GM23338 (cell line): ENCODE results near the gene HOXA10. TPM values are rescaled to one million over a fixed set of nuclear protein-coding genes. Genes with fewer than 3 reads are reported as not detected.

Experiments used
- ATAC-seq: fragments of 200-7000 bp; cut with Tn5 transposase; 3 replicates; pipeline ENCODE4 v1.9.1; 2020
- DNase-seq: peaks from one replicate; pipeline ENCODE4 v3.0.0-alpha.2; 2015; ENCODE audit warnings: low spot score
- H2AFZ ChIP-seq: fragments of 200-600 bp; sonication (generic); 2 replicates; pipeline ENCODE4 v1.8.0; 2016; ENCODE audit warnings: antibody characterized with exemption, mild to moderate bottlenecking, moderate library complexity
- H3F3A ChIP-seq: fragments of 200-600 bp; sonication (generic); replicated peaks from 2 replicates; pipeline ENCODE4 v1.8.0; 2017; ENCODE audit warnings: antibody characterized with exemption, mixed run types, low read depth
- H3K27ac ChIP-seq: fragments of 200-600 bp; sonication (generic); 2 replicates; pipeline ENCODE4 v1.6.1; 2016; ENCODE audit warnings: low read depth
- H3K27me3 ChIP-seq: fragments of 200-600 bp; sonication (generic); 2 replicates; pipeline ENCODE4 v1.8.0; 2016; ENCODE audit warnings: mild to moderate bottlenecking, mixed run types, moderate library complexity; ENCODE audit not compliant: insufficient read depth
- H3K36me3 ChIP-seq: fragments of 200-600 bp; sonication (generic); 2 replicates; pipeline ENCODE4 v1.8.0; 2016; ENCODE audit warnings: mild to moderate bottlenecking; ENCODE audit not compliant: insufficient read depth
- H3K4me1 ChIP-seq: fragments of 200-600 bp; sonication (generic); 2 replicates; pipeline ENCODE4 v1.8.0; 2016; ENCODE audit warnings: mild to moderate bottlenecking, moderate library complexity; ENCODE audit not compliant: insufficient read depth
- H3K4me2 ChIP-seq: fragments of 200-600 bp; sonication (generic); 2 replicates; pipeline ENCODE4 v1.7.1; 2017; ENCODE audit warnings: mixed run types
- H3K4me3 ChIP-seq: fragments of 200-600 bp; sonication (generic); 2 replicates; pipeline ENCODE4 v1.6.1; 2016; ENCODE audit warnings: mixed run types
- H3K79me2 ChIP-seq: fragments of 200-600 bp; sonication (generic); replicated peaks from 2 replicates; pipeline ENCODE4 v1.8.0; 2017; ENCODE audit warnings: mild to moderate bottlenecking; ENCODE audit not compliant: insufficient read depth
- H3K9me2 ChIP-seq: fragments of 200-600 bp; sonication (generic); 2 replicates; pipeline ENCODE4 v1.8.0; 2017; ENCODE audit not compliant: insufficient read depth
- H4K20me1 ChIP-seq: fragments of 200-600 bp; sonication (generic); replicated peaks from 2 replicates; pipeline ENCODE4 v1.8.0; 2017; ENCODE audit warnings: mild to moderate bottlenecking; ENCODE audit not compliant: insufficient read depth
- H3K27ac Mint-ChIP-seq: 2 replicates; pipeline ENCODE4 v1.8.0; 2020; ENCODE audit warnings: inconsistent platforms, mild to moderate bottlenecking, moderate library complexity, mixed read lengths
- H3K27me3 Mint-ChIP-seq: 3 replicates; pipeline ENCODE4 v1.8.0; 2022; ENCODE audit warnings: low read depth, mild to moderate bottlenecking, moderate library complexity, mixed read lengths, inconsistent platforms; ENCODE audit not compliant: insufficient read depth, poor library complexity
- H3K36me3 Mint-ChIP-seq: 3 replicates; pipeline ENCODE4 v1.8.0; 2021; ENCODE audit warnings: low read depth, mild to moderate bottlenecking, inconsistent platforms, moderate library complexity, mixed read lengths
- H3K4me1 Mint-ChIP-seq: 3 replicates; pipeline ENCODE4 v1.8.0; 2020; ENCODE audit warnings: mild to moderate bottlenecking, inconsistent platforms, mixed read lengths
- H3K4me3 Mint-ChIP-seq: 3 replicates; pipeline ENCODE4 v1.8.0; 2021; ENCODE audit warnings: moderate library complexity, mild to moderate bottlenecking, inconsistent platforms, mixed read lengths
- H3K9me3 Mint-ChIP-seq: 3 replicates; pipeline ENCODE4 v1.8.0; 2020; ENCODE audit warnings: moderate library complexity, mild to moderate bottlenecking, inconsistent platforms, mixed read lengths
- EZH2 ChIP-seq: fragments of 200-600 bp; sonication (generic); IDR thresholded peaks from one replicate; pipeline ENCODE4 v1.8.0; 2017; ENCODE audit warnings: antibody characterized with exemption, mild to moderate bottlenecking, low read depth; ENCODE audit not compliant: unreplicated experiment
- EZH2phosphoT487 ChIP-seq: fragments of 200-600 bp; sonication (generic); IDR thresholded peaks from one replicate; pipeline ENCODE4 v1.8.1; 2018; ENCODE audit warnings: antibody characterized with exemption; ENCODE audit not compliant: unreplicated experiment
- REST ChIP-seq: IDR thresholded peaks from one replicate; pipeline ENCODE4 v1.6.1; 2018; ENCODE audit warnings: antibody characterized with exemption; ENCODE audit not compliant: unreplicated experiment
- ZNF114 ChIP-seq: fragments of 250-450 bp; sonication (Bioruptor Pico); IDR thresholded peaks from 2 replicates; pipeline ENCODE4 v1.5.0; 2020; ENCODE audit warnings: mild to moderate bottlenecking, moderate library complexity
- ZNF331 ChIP-seq: fragments of 250-450 bp; sonication (Bioruptor Pico); IDR thresholded peaks from 2 replicates; pipeline ENCODE4 v1.5.0; 2020; ENCODE audit warnings: low read depth, mild to moderate bottlenecking, moderate library complexity
- polyA plus RNA-seq: library from polyadenylated mRNA; unstranded; fragments of >200 nt; fragmentation: Nextera tagmentation; extraction: Ambion mirVana; gene quantifications from 2 replicates; pipeline ENCODE4 v1.2.1, GENCODE V29; 2016
- total RNA-seq: library from RNA; depleted of rRNA; stranded (reverse); fragments of >200 nt; shearing (Covaris generic); gene quantifications from 2 replicates; pipeline ENCODE4 v1.2.3, GENCODE V29; 2014
- TF ChIP-seq, protein P1 (sequence below), 2 experiments: fragments of 200-600 bp in 1 of 2; sonication (generic) in 1 of 2; conservative IDR thresholded peaks; 2 replicates each; pipeline versions ENCODE4 v1.5.1 to v1.6.1; 2016 to 2017; ENCODE audit warnings: antibody characterized with exemption in 2 of 2, low read depth in 2 of 2, mild to moderate bottlenecking in 2 of 2, moderate library complexity in 1 of 2
- TF ChIP-seq, protein P2 (sequence below): IDR thresholded peaks from 2 replicates; pipeline ENCODE4 v1.6.1; 2016; ENCODE audit warnings: antibody characterized with exemption

Gene HOXA10
- total and polyA plus RNA-seq, 2 experiments from 2014 or later = not detected

GRCh38 chr7:27198138-27198841 is 24.2 kb upstream of the HOXA10 start:
- no peaks in the 10 kb centered on the region; the same call in 2 of the 3 replicates for H3K9me3 Mint-ChIP-seq
- H3K4me2 ChIP-seq = peak overlapping the region; percentile 64; the same call in 1 of the 2 replicates
- peaks cover 27% of the 10 kb centered on the region; the same call in 1 of the 2 replicates for H3F3A ChIP-seq
- no peaks in the 10 kb centered on the region for H3K79me2 ChIP-seq
- DNase-seq (no peak), ATAC-seq (peak; percentile 5; the same call in 1 of the 3 replicates)
- H3K36me3 Mint-ChIP-seq = no peaks in the 10 kb centered on the region
- H3K4me1 ChIP-seq = peaks cover 21% of the 10 kb centered on the region
- H2AFZ ChIP-seq = no peak overlapping the region
- peaks cover 98% of the 10 kb centered on the region for H3K27me3 ChIP-seq
- H3K27me3 Mint-ChIP-seq = peaks cover 92% of the 10 kb centered on the region
- no peaks in the 10 kb centered on the region for H3K36me3 ChIP-seq
- H3K4me3 ChIP-seq = no peak overlapping the region
- H3K4me1 Mint-ChIP-seq = peaks cover 19% of the 10 kb centered on the region
- no peak overlapping the region for H3K27ac ChIP-seq
- TF ChIP-seq ZNF114 = no peak
- TF ChIP-seq, protein P1, sequence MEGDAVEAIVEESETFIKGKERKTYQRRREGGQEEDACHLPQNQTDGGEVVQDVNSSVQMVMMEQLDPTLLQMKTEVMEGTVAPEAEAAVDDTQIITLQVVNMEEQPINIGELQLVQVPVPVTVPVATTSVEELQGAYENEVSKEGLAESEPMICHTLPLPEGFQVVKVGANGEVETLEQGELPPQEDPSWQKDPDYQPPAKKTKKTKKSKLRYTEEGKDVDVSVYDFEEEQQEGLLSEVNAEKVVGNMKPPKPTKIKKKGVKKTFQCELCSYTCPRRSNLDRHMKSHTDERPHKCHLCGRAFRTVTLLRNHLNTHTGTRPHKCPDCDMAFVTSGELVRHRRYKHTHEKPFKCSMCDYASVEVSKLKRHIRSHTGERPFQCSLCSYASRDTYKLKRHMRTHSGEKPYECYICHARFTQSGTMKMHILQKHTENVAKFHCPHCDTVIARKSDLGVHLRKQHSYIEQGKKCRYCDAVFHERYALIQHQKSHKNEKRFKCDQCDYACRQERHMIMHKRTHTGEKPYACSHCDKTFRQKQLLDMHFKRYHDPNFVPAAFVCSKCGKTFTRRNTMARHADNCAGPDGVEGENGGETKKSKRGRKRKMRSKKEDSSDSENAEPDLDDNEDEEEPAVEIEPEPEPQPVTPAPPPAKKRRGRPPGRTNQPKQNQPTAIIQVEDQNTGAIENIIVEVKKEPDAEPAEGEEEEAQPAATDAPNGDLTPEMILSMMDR (conservative IDR thresholded peaks at IDR 0.05; ENCODE audit: low read depth in 2 of 2) = no peak
- TF ChIP-seq ZNF331 = no peak
- TF ChIP-seq, protein P2, sequence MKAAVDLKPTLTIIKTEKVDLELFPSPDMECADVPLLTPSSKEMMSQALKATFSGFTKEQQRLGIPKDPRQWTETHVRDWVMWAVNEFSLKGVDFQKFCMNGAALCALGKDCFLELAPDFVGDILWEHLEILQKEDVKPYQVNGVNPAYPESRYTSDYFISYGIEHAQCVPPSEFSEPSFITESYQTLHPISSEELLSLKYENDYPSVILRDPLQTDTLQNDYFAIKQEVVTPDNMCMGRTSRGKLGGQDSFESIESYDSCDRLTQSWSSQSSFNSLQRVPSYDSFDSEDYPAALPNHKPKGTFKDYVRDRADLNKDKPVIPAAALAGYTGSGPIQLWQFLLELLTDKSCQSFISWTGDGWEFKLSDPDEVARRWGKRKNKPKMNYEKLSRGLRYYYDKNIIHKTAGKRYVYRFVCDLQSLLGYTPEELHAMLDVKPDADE = no peak
- TF ChIP-seq EZH2 = peak; percentile 97
- TF ChIP-seq EZH2phosphoT487 = peak; percentile 90
- no peak for TF ChIP-seq REST
- H3K27ac Mint-ChIP-seq = no peak overlapping the region
- no peaks in the 10 kb centered on the region for H3K9me2 ChIP-seq
- H4K20me1 ChIP-seq = peaks cover 42% of the 10 kb centered on the region
- H3K4me3 Mint-ChIP-seq = peak overlapping the region; percentile 13; the same call in 1 of the 3 replicates
